HepG2 (cell line): Measurements from ENCODE around the gene HSPE1. TPM values are rescaled to one million over a fixed set of nuclear protein-coding genes. Genes with fewer than 3 reads are reported as not detected.

Experiments
- BORCS8-MEF2B ChIP-seq: sonication (generic); formaldehyde crosslinking; IDR thresholded peaks from 2 replicates; pipeline ENCODE4 v1.8.0; 2022; ENCODE audit warnings: mild to moderate bottlenecking, missing genetic modification reagents
- CBX5 ChIP-seq: sonication (generic); formaldehyde crosslinking; IDR thresholded peaks from 2 replicates; pipeline ENCODE4 v1.4.0; 2020; ENCODE audit warnings: missing genetic modification reagents, borderline replicate concordance
- GRHL1 ChIP-seq: sonication (generic); formaldehyde crosslinking; conservative IDR thresholded peaks from 2 replicates; pipeline ENCODE4 v1.8.0; 2022; ENCODE audit warnings: missing genetic modification reagents
- MAZ ChIP-seq, 2 experiments: sonication (generic) in 1 of 2; formaldehyde crosslinking in 1 of 2; IDR thresholded peaks; 2 replicates each; pipeline versions ENCODE4 v1.5.0 to v1.6.1; 2012 to 2020; ENCODE audit warnings: low read depth in 2 of 2, mild to moderate bottlenecking in 2 of 2, borderline replicate concordance in 1 of 2, improper control_type of control experiment in 1 of 2, low read length in 1 of 2, missing genetic modification reagents in 1 of 2, moderate library complexity in 1 of 2
- PREB ChIP-seq: sonication (generic); formaldehyde crosslinking; IDR thresholded peaks from 2 replicates; pipeline ENCODE4 v1.4.0; 2020; ENCODE audit warnings: missing genetic modification reagents
- SOX13 ChIP-seq, 3 experiments: fragments of 450-650 bp in 1 of 3; sonication (generic) in 1 of 3; formaldehyde crosslinking in 1 of 3; IDR thresholded peaks in 2 of 3; conservative IDR thresholded peaks in 1 of 3; 2 replicates each; pipeline versions ENCODE4 v1.5.0 to v1.6.1; 2016 to 2020; ENCODE audit warnings: antibody characterized with exemption in 1 of 3, mild to moderate bottlenecking in 1 of 3, missing compliant biosample characterization in 1 of 3, missing genetic modification reagents in 1 of 3, moderate library complexity in 1 of 3
- USF2 ChIP-seq, 2 experiments: sonication (generic) in 1 of 2; formaldehyde crosslinking in 1 of 2; IDR thresholded peaks; 2 replicates each; pipeline versions ENCODE4 v1.5.1 to v1.6.1; 2011 to 2020; ENCODE audit warnings: borderline replicate concordance in 1 of 2, low read depth in 1 of 2, low read length in 1 of 2, mild to moderate bottlenecking in 1 of 2, missing genetic modification reagents in 1 of 2, moderate library complexity in 1 of 2
- ZFP1 ChIP-seq: IDR thresholded peaks from 2 replicates; pipeline ENCODE4 v1.6.1; 2016
- ZNF256 ChIP-seq: sonication (generic); formaldehyde crosslinking; conservative IDR thresholded peaks from 2 replicates; pipeline ENCODE4 v1.4.0; 2020; ENCODE audit warnings: missing genetic modification reagents
- ZNF589 ChIP-seq: sonication (generic); formaldehyde crosslinking; conservative IDR thresholded peaks from 2 replicates; pipeline ENCODE4 v1.8.0; 2022; ENCODE audit warnings: mild to moderate bottlenecking, moderate library complexity, missing genetic modification reagents
- ZNF839 ChIP-seq: sonication (generic); formaldehyde crosslinking; IDR thresholded peaks from 2 replicates; pipeline ENCODE4 v1.4.0; 2020; ENCODE audit warnings: missing genetic modification reagents, mild to moderate bottlenecking, borderline replicate concordance
- ZNF850 ChIP-seq: sonication (generic); formaldehyde crosslinking; conservative IDR thresholded peaks from 2 replicates; pipeline ENCODE4 v1.9.0; 2021; ENCODE audit warnings: mild to moderate bottlenecking, missing genetic modification reagents
- ZSCAN30 ChIP-seq: sonication (generic); formaldehyde crosslinking; IDR thresholded peaks from 2 replicates; pipeline ENCODE4 v1.5.0; 2020; ENCODE audit warnings: mild to moderate bottlenecking, missing genetic modification reagents
- polyA plus RNA-seq, 8 experiments: library from polyadenylated mRNA; depleted of rRNA in 3 of 8; stranded (reverse) in 7 of 8; unstranded in 1 of 8; fragments of >200 nt; fragmentation: Illumina TruSeq in 4 of 8; extraction: Trizol in 4 of 8; gene quantifications; 2 replicates each; pipeline versions ENCODE4 v1.2.1 to v1.2.3, GENCODE V29; 2011 to 2016; ENCODE audit warnings: low read depth in 4 of 8, missing spikeins in 1 of 8, mixed read lengths in 1 of 8; ENCODE audit not compliant: insufficient read depth in 1 of 8
- total RNA-seq, 5 experiments: library from RNA; depleted of rRNA; stranded (reverse); fragments of >200 nt; fragmentation: Illumina TruSeq; extraction: Trizol; gene quantifications; 2 replicates each; pipeline ENCODE4 v1.2.3, GENCODE V29; 2016; ENCODE audit warnings: low read depth in 1 of 5
- TF ChIP-seq, protein P1 (sequence below): sonication (generic); formaldehyde crosslinking; IDR thresholded peaks from 2 replicates; pipeline ENCODE4 v1.8.0; 2022; ENCODE audit warnings: low read depth, missing genetic modification reagents
- TF ChIP-seq, protein P2 (sequence below): sonication (generic); formaldehyde crosslinking; IDR thresholded peaks from 2 replicates; pipeline ENCODE4 v1.4.0; 2020; ENCODE audit warnings: mild to moderate bottlenecking, missing genetic modification reagents

Gene HSPE1
- total and polyA plus RNA-seq, 2 of the 13 experiments (the other 11 are each of a cell fraction or from before 2014, with no cell fraction given) = 244 to 823 TPM

GRCh38 chr2:197499594-197500502, at the start of gene HSPE1, which contains the start of gene HSPD1 (continued):
- peak; percentile 86; the same call in 1 of the 2 replicates for TF ChIP-seq ZNF839
- TF ChIP-seq ZNF850 = peak; percentile 94; the same call in 1 of the 2 replicates
- TF ChIP-seq, protein P1, sequence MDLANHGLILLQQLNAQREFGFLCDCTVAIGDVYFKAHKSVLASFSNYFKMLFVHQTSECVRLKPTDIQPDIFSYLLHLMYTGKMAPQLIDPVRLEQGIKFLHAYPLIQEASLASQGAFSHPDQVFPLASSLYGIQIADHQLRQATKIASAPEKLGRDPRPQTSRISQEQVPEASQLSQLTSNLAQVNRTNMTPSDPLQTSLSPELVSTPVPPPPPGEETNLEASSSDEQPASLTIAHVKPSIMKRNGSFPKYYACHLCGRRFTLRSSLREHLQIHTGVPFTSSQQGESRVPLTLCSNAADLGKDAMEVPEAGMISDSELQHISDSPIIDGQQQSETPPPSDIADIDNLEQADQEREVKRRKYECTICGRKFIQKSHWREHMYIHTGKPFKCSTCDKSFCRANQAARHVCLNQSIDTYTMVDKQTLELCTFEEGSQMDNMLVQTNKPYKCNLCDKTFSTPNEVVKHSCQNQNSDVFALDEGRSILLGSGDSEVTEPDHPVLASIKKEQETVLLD (CRISPR knock-in tag) = peak; percentile 94
- TF ChIP-seq ZNF589 (CRISPR knock-in tag) = peak; percentile 90
- TF ChIP-seq ZNF256 = peak; percentile 79
- peak; percentile 64; the same call in 1 of the 2 replicates for TF ChIP-seq PREB
- TF ChIP-seq SOX13 (IDR thresholded peaks at IDR 0.05) = peak; percentile 75; the same call in 1 of the 2 replicates
- peak in 1 of 2 experiments; percentile 71; a peak in 2 of 4 replicates for TF ChIP-seq SOX13 (CRISPR knock-in tag; conservative IDR thresholded peaks at IDR 0.05 in 1 of 2, IDR thresholded peaks at IDR 0.05 in 1 of 2)
- TF ChIP-seq, protein P2, sequence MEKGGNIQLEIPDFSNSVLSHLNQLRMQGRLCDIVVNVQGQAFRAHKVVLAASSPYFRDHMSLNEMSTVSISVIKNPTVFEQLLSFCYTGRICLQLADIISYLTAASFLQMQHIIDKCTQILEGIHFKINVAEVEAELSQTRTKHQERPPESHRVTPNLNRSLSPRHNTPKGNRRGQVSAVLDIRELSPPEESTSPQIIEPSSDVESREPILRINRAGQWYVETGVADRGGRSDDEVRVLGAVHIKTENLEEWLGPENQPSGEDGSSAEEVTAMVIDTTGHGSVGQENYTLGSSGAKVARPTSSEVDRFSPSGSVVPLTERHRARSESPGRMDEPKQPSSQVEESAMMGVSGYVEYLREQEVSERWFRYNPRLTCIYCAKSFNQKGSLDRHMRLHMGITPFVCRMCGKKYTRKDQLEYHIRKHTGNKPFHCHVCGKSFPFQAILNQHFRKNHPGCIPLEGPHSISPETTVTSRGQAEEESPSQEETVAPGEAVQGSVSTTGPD (CRISPR knock-in tag) = no peak
- TF ChIP-seq CBX5 (CRISPR knock-in tag) = peak; percentile 94; the same call in 1 of the 2 replicates
- TF ChIP-seq ZSCAN30 (CRISPR knock-in tag) = peak; percentile 46; the same call in 1 of the 2 replicates
- peak; percentile 40 for TF ChIP-seq USF2 (IDR thresholded peaks at IDR 0.05; ENCODE audit: low read depth, low read length)
- peak; percentile 78 for TF ChIP-seq USF2 (CRISPR knock-in tag; IDR thresholded peaks at IDR 0.05; ENCODE audit: borderline replicate concordance)
- TF ChIP-seq GRHL1 (CRISPR knock-in tag) = no peak
- TF ChIP-seq BORCS8-MEF2B = peak; percentile 99
- TF ChIP-seq MAZ (IDR thresholded peaks at IDR 0.05; ENCODE audit: borderline replicate concordance, low read depth, low read length) = peak; percentile 99
- peak; percentile 100 for TF ChIP-seq MAZ (CRISPR knock-in tag; IDR thresholded peaks at IDR 0.05; ENCODE audit: low read depth)
- TF ChIP-seq ZFP1 = peak; percentile 66; the same call in 1 of the 2 replicates
